ENCODE data around the gene SGF29.
"Not testable (repeated sequence)": the region's sequence is repeated elsewhere in the genome, so short reads cannot be mapped to it uniquely, and the experiment has no call there.

The SGF29 gene

GRCh38 chr16:28636093-28636823 lies 82.5 kb downstream of the SGF29 start:
- H3K4me2 ChIP-seq (ENCODE audit: low read length); H2BK15ac ChIP-seq (replicated peaks; ENCODE audit: low read depth); H3K27me3 ChIP-seq (ENCODE audit: insufficient read depth, low read length, poor library complexity); H4K5ac ChIP-seq (ENCODE audit: low read length); H3K27ac ChIP-seq (ENCODE audit: low read depth, low read length); H2BK120ac ChIP-seq (ENCODE audit: low read depth, low read length); DNase-seq; H3K4me1 ChIP-seq (ENCODE audit: control insufficient read depth, low read depth, low read length); H2BK5ac ChIP-seq (ENCODE audit: low read length); H3K79me2 ChIP-seq (ENCODE audit: control insufficient read depth, insufficient read depth, low read length); H3K79me1 ChIP-seq (ENCODE audit: low read length); H3K9ac ChIP-seq (ENCODE audit: low read length); H3K18ac ChIP-seq (ENCODE audit: low read length); H2AK5ac ChIP-seq (ENCODE audit: low read length); H3K36me3 ChIP-seq (ENCODE audit: control insufficient read depth, insufficient read depth, low read length); H3K56ac ChIP-seq (ENCODE audit: low read length); H3K4me3 ChIP-seq (ENCODE audit: low read length); H4K8ac ChIP-seq (ENCODE audit: low read depth, low read length); H3K4ac ChIP-seq (ENCODE audit: low read depth, low read length); H3K23ac ChIP-seq (ENCODE audit: low read length): not testable (repeated sequence)
- no CpG with 5 or more reads among the region's 5 CpGs for WGBS (ENCODE audit: extremely low coverage, insufficient coverage, low lambda C conversion rate)

- H3K79me2 ChIP-seq (ENCODE audit: control insufficient read depth, insufficient read depth, low read length); H3K4me2 ChIP-seq (ENCODE audit: low read length); H3K79me1 ChIP-seq (ENCODE audit: low read length); H3K56ac ChIP-seq (ENCODE audit: low read length); H3K9ac ChIP-seq (ENCODE audit: low read length); H3K4me1 ChIP-seq (ENCODE audit: control insufficient read depth, low read depth, low read length); H4K8ac ChIP-seq (ENCODE audit: low read depth, low read length); H3K18ac ChIP-seq (ENCODE audit: low read length); H3K27me3 ChIP-seq (ENCODE audit: insufficient read depth, low read length, poor library complexity); H2BK15ac ChIP-seq (replicated peaks; ENCODE audit: low read depth); H3K23ac ChIP-seq (ENCODE audit: low read length); H2AK5ac ChIP-seq (ENCODE audit: low read length); DNase-seq; H3K4me3 ChIP-seq (ENCODE audit: low read length); H2BK120ac ChIP-seq (ENCODE audit: low read depth, low read length); H2BK5ac ChIP-seq (ENCODE audit: low read length); H3K27ac ChIP-seq (ENCODE audit: low read depth, low read length); H4K5ac ChIP-seq (ENCODE audit: low read length); H3K36me3 ChIP-seq (ENCODE audit: control insufficient read depth, insufficient read depth, low read length); H3K4ac ChIP-seq (ENCODE audit: low read depth, low read length): not testable (repeated sequence)
- WGBS (ENCODE audit: extremely low coverage, insufficient coverage, low lambda C conversion rate) = no CpG with 5 or more reads among the region's 1 CpG
Observed at GRCh38 chr16:28637765-28638164, 84.0 kb downstream of the SGF29 start, which contains the start of gene NPIPB8. TSS of gene NPIPB8 (plus strand) at chr16:28638065. CDS start at chr16:28638361, 296 bp downstream.

GRCh38 chr16:28638359-28638758 lies 84.6 kb downstream of the SGF29 start:
- H2BK15ac ChIP-seq (replicated peaks; ENCODE audit: low read depth); H2BK5ac ChIP-seq (ENCODE audit: low read length); H3K27ac ChIP-seq (ENCODE audit: low read depth, low read length); H3K4me1 ChIP-seq (ENCODE audit: control insufficient read depth, low read depth, low read length); H3K23ac ChIP-seq (ENCODE audit: low read length); H3K4me2 ChIP-seq (ENCODE audit: low read length); H3K27me3 ChIP-seq (ENCODE audit: insufficient read depth, low read length, poor library complexity); H3K4ac ChIP-seq (ENCODE audit: low read depth, low read length); H3K9ac ChIP-seq (ENCODE audit: low read length); H3K4me3 ChIP-seq (ENCODE audit: low read length); H3K18ac ChIP-seq (ENCODE audit: low read length); DNase-seq; H3K56ac ChIP-seq (ENCODE audit: low read length); H2BK120ac ChIP-seq (ENCODE audit: low read depth, low read length); H3K79me1 ChIP-seq (ENCODE audit: low read length); H2AK5ac ChIP-seq (ENCODE audit: low read length); H4K8ac ChIP-seq (ENCODE audit: low read depth, low read length); H4K5ac ChIP-seq (ENCODE audit: low read length); H3K79me2 ChIP-seq (ENCODE audit: control insufficient read depth, insufficient read depth, low read length); H3K36me3 ChIP-seq (ENCODE audit: control insufficient read depth, insufficient read depth, low read length): not testable (repeated sequence)
- WGBS (ENCODE audit: extremely low coverage, insufficient coverage, low lambda C conversion rate) = no CpG with 5 or more reads among the region's 5 CpGs

GRCh38 chr16:28639959-28640358 lies 86.2 kb downstream of the SGF29 start:
- H3K27me3 ChIP-seq (ENCODE audit: insufficient read depth, low read length, poor library complexity); H3K18ac ChIP-seq (ENCODE audit: low read length); H2AK5ac ChIP-seq (ENCODE audit: low read length); H3K56ac ChIP-seq (ENCODE audit: low read length); H3K4me3 ChIP-seq (ENCODE audit: low read length); H2BK5ac ChIP-seq (ENCODE audit: low read length); H2BK15ac ChIP-seq (replicated peaks; ENCODE audit: low read depth); H3K79me2 ChIP-seq (ENCODE audit: control insufficient read depth, insufficient read depth, low read length); H3K4me1 ChIP-seq (ENCODE audit: control insufficient read depth, low read depth, low read length); H3K27ac ChIP-seq (ENCODE audit: low read depth, low read length); DNase-seq; H4K8ac ChIP-seq (ENCODE audit: low read depth, low read length); H3K36me3 ChIP-seq (ENCODE audit: control insufficient read depth, insufficient read depth, low read length); H3K79me1 ChIP-seq (ENCODE audit: low read length); H3K23ac ChIP-seq (ENCODE audit: low read length); H3K9ac ChIP-seq (ENCODE audit: low read length); H3K4ac ChIP-seq (ENCODE audit: low read depth, low read length); H4K5ac ChIP-seq (ENCODE audit: low read length); H3K4me2 ChIP-seq (ENCODE audit: low read length); H2BK120ac ChIP-seq (ENCODE audit: low read depth, low read length): not testable (repeated sequence)
- no CpG with 5 or more reads among the region's 2 CpGs for WGBS (ENCODE audit: extremely low coverage, insufficient coverage, low lambda C conversion rate)
